GM12878 (cell line): ENCODE results near the gene LHFPL5. TPM values are rescaled to one million over a fixed set of nuclear protein-coding genes. Genes with fewer than 3 reads are reported as not detected.

Experiments
- ATAC-seq: fragments of 200-7000 bp; cut with Tn5 transposase; 3 replicates; pipeline ENCODE4 v1.9.1; 2020; ENCODE audit warnings: mild to moderate bottlenecking, moderate library complexity
- BruUV-seq: library from RNA; stranded (reverse); fragments of 400-500 nt; replicated peaks from 2 replicates; lab custom pipeline; 2021; lab: Mats Ljungman, UMichigan
- CTCF ChIA-PET: fragments of 300-600 bp; sonication (Branson Sonifier 250); formaldehyde crosslinking; extraction: SDS; loops from one replicate; lab custom pipeline; 2021; ENCODE audit warnings: inconsistent platforms; lab: Yijun Ruan, JAX
- POLR2A ChIA-PET: fragments of 350-600 bp; formaldehyde crosslinking; extraction: SDS; loops from one replicate; lab custom pipeline; 2021; ENCODE audit warnings: inconsistent platforms; lab: Charles Lee
- RAD21 ChIA-PET: fragments of 300-600 bp; sonication (Branson Sonifier 250); formaldehyde crosslinking; loops from one replicate; lab custom pipeline; 2023; ENCODE audit warnings: antibody characterized with exemption; ENCODE audit not compliant: unreplicated experiment; lab: Charles Lee
- SMC1A ChIA-PET: fragments of 300-600 bp; sonication (Branson Sonifier 250); formaldehyde crosslinking; loops from one replicate; lab custom pipeline; 2023; ENCODE audit not compliant: unreplicated experiment, uncharacterized antibody; lab: Charles Lee
- DNase-seq: peaks from one replicate; pipeline ENCODE4 v3.0.0-alpha.2; 2011; ENCODE audit warnings: low read depth, low spot score
- FAIRE-seq: peaks from 3 replicates; lab custom pipeline; 2011; peaks lifted over from hg19 to GRCh38; lab: Jason Lieb, UNC
- H2AFZ ChIP-seq: 2 replicates; pipeline ENCODE4 v1.6.0; 2011; ENCODE audit warnings: low read depth, low read length, control low read depth; ENCODE audit not compliant: control insufficient read depth
- H3K27ac ChIP-seq: 2 replicates; pipeline ENCODE4 v1.5.1; 2011; ENCODE audit warnings: control low read depth; ENCODE audit not compliant: control insufficient read depth, insufficient read depth
- H3K27me3 ChIP-seq, 2 experiments: replicated peaks in 1 of 2; 2 replicates each; pipeline versions ENCODE4 v1.6.0 to v1.6.1; 2011; ENCODE audit warnings: low read length in 1 of 2; ENCODE audit not compliant: control insufficient read depth in 2 of 2, insufficient read depth in 2 of 2
- H3K36me3 ChIP-seq, 2 experiments: 2 replicates each; pipeline ENCODE4 v1.5.1; 2011; ENCODE audit warnings: low read length in 1 of 2; ENCODE audit not compliant: control insufficient read depth in 2 of 2, insufficient read depth in 2 of 2
- H3K4me1 ChIP-seq: 2 replicates; pipeline ENCODE4 v1.6.1; 2011; ENCODE audit warnings: mild to moderate bottlenecking, low read length, moderate library complexity, mixed read lengths; ENCODE audit not compliant: control insufficient read depth, insufficient read depth
- H3K4me2 ChIP-seq: 2 replicates; pipeline ENCODE4 v1.6.0; 2011; ENCODE audit warnings: control low read depth; ENCODE audit not compliant: control insufficient read depth, insufficient read depth
- H3K4me3 ChIP-seq: fragments of 200-600 bp; sonication (generic); 2 replicates; pipeline ENCODE4 v1.5.1; 2016
- H3K79me2 ChIP-seq: 2 replicates; pipeline ENCODE4 v1.6.0; 2011; ENCODE audit warnings: low read length; ENCODE audit not compliant: control insufficient read depth, insufficient read depth
- H3K9ac ChIP-seq: 2 replicates; pipeline ENCODE4 v1.8.0; 2011; ENCODE audit warnings: low read length, control low read depth, mixed read lengths; ENCODE audit not compliant: control insufficient read depth, insufficient read depth
- H3K9me3 ChIP-seq: replicated peaks from 3 replicates; pipeline ENCODE4 v1.5.1; 2011; ENCODE audit warnings: mild to moderate bottlenecking, low read length; ENCODE audit not compliant: control insufficient read depth, insufficient read depth
- H4K20me1 ChIP-seq: 2 replicates; pipeline ENCODE4 v1.6.0; 2011; ENCODE audit not compliant: control insufficient read depth, insufficient read depth
- ASH2L ChIP-seq: fragments of 300-600, 200-600 bp; sonication (generic); IDR thresholded peaks from 2 replicates; pipeline ENCODE4 v1.6.1; 2017; ENCODE audit warnings: low read depth, mild to moderate bottlenecking, borderline replicate concordance
- IKZF2 ChIP-seq, 2 experiments: fragments of 450-650 bp; IDR thresholded peaks; 2 replicates each; pipeline ENCODE4 v1.6.1; 2017; ENCODE audit warnings: mild to moderate bottlenecking in 2 of 2, moderate library complexity in 2 of 2
- KDM1A ChIP-seq: fragments of 200-600 bp; sonication (generic); IDR thresholded peaks from 2 replicates; pipeline ENCODE4 v1.6.1; 2016; ENCODE audit warnings: borderline replicate concordance
- RBBP5 ChIP-seq: fragments of 200-600 bp; sonication (generic); conservative IDR thresholded peaks from 2 replicates; pipeline ENCODE4 v1.6.1; 2016
- WRNIP1 ChIP-seq: IDR thresholded peaks from 2 replicates; pipeline ENCODE4 v1.6.1; 2011; ENCODE audit warnings: low read depth, low read length, improper control_type of control experiment, borderline replicate concordance
- ZNF217 ChIP-seq: fragments of 450-650 bp; IDR thresholded peaks from 2 replicates; pipeline ENCODE4 v1.6.1; 2017; ENCODE audit warnings: antibody characterized with exemption, mild to moderate bottlenecking
- ZNF687 ChIP-seq: fragments of 450-650 bp; IDR thresholded peaks from 2 replicates; pipeline ENCODE4 v1.6.1; 2017; ENCODE audit warnings: mild to moderate bottlenecking, moderate library complexity
- WGBS: methylation state at CpG from one replicate; pipeline ENCODE4 v1.1.6; 2016; ENCODE audit warnings: low lambda C conversion rate; ENCODE audit not compliant: insufficient replicate concordance, insufficient coverage; ENCODE audit errors: missing lambda C conversion rate; 5-methylcytosine and 5-hydroxymethylcytosine counted together
- in situ Hi-C: fragments of 300-500 bp; cut with MboI; formaldehyde crosslinking; loops from 9 replicates; pipeline ENCODE4 v1.14.3; 2018; ENCODE audit warnings: mixed read lengths
- intact Hi-C: fragments of 100-400 bp; cut with micrococcal nuclease; formaldehyde crosslinking; loops from one replicate; pipeline ENCODE4 v1.14.2; 2022; ENCODE audit not compliant: unreplicated experiment
- polyA plus RNA-seq, 11 experiments: library from polyadenylated mRNA; depleted of rRNA in 4 of 11; unstranded in 6 of 11; stranded (reverse) in 5 of 11; fragments of >200 nt; fragmentation: Nextera tagmentation in 4 of 11; fragmentation: Illumina TruSeq in 1 of 11; extraction: Ambion mirVana in 4 of 11; extraction: Trizol in 1 of 11; gene quantifications; 1 replicate in 1 of 11; 2 replicates in 10 of 11; pipeline versions ENCODE4 v1.2.1 to v1.2.3, GENCODE V29; 2011 to 2016; ENCODE audit warnings: inconsistent platforms in 2 of 11, missing spikeins in 2 of 11, low read depth in 1 of 11
- total RNA-seq, 4 experiments: library from RNA; depleted of rRNA in 3 of 4; stranded (reverse); fragments of >200 nt in 3 of 4; fragmentation: Illumina TruSeq in 1 of 4; extraction: Trizol in 1 of 4; gene quantifications; 2 replicates each; pipeline versions ENCODE4 v1.2.1 to v1.2.3, GENCODE V29; 2013 to 2021

Gene LHFPL5
- total and polyA plus RNA-seq, 10 of the 15 experiments (the other 5 are each of a cell fraction or from before 2014, with no cell fraction given), result 0.11 TPM; not detected in 9

GRCh38 chr6:35817515-35817914, 12.4 kb downstream of the LHFPL5 start (continued):
- TF ChIP-seq ZNF687 (no peak), WRNIP1 (no peak), KDM1A (no peak)

GRCh38 chr6:35823601-35824000, 18.4 kb downstream of the LHFPL5 start:
- CTCF ChIA-PET, result no interaction called here
- no peak overlapping the region for H3K9ac ChIP-seq
- SMC1A ChIA-PET, result interaction anchor here (0.8 to 2.1 kb wide), 2 partner anchors 11 to 29 kb away, joined by 3 to 6 read pairs; no protein-coding TSS in a partner anchor
- TF ChIP-seq ASH2L (no peak), IKZF2 (IDR thresholded peaks at IDR 0.05) (no peak), ZNF217 (no peak), RBBP5 (no peak)
- no peaks in the 10 kb centered on the region for H3K79me2 ChIP-seq
- H3K4me1 ChIP-seq, result no peaks in the 10 kb centered on the region
- H3K27ac ChIP-seq, result no peak overlapping the region
- no peak overlapping the region for H3K4me2 ChIP-seq
- 69% methylated on average over 2 of the region's 2 CpGs for WGBS
- no peaks in the 10 kb centered on the region for H3K36me3 ChIP-seq
- in situ Hi-C loops (no loop called here), intact Hi-C loops (no loop called here)
- FAIRE-seq (no peak), ATAC-seq (no peak), DNase-seq (no peak)
- POLR2A ChIA-PET, result no interaction called here
- no peak overlapping the region for H2AFZ ChIP-seq
- H3K4me3 ChIP-seq, result no peak overlapping the region
- H4K20me1 ChIP-seq, result no peaks in the 10 kb centered on the region
- RAD21 ChIA-PET, result no interaction called here
- BruUV-seq, result no TSS peak
- H3K27me3 ChIP-seq, result no peaks in the 10 kb centered on the region
- no peaks in the 10 kb centered on the region for H3K9me3 ChIP-seq
